ENCODE measurements around the gene BRPF1. TPM values are rescaled to one million over a fixed set of nuclear protein-coding genes. Genes with fewer than 3 reads are reported as not detected.

BRPF1 gene
- total RNA-seq = 10 to 100 TPM; 10.8 to 36.0 (median 16.7) TPM

DNA sequence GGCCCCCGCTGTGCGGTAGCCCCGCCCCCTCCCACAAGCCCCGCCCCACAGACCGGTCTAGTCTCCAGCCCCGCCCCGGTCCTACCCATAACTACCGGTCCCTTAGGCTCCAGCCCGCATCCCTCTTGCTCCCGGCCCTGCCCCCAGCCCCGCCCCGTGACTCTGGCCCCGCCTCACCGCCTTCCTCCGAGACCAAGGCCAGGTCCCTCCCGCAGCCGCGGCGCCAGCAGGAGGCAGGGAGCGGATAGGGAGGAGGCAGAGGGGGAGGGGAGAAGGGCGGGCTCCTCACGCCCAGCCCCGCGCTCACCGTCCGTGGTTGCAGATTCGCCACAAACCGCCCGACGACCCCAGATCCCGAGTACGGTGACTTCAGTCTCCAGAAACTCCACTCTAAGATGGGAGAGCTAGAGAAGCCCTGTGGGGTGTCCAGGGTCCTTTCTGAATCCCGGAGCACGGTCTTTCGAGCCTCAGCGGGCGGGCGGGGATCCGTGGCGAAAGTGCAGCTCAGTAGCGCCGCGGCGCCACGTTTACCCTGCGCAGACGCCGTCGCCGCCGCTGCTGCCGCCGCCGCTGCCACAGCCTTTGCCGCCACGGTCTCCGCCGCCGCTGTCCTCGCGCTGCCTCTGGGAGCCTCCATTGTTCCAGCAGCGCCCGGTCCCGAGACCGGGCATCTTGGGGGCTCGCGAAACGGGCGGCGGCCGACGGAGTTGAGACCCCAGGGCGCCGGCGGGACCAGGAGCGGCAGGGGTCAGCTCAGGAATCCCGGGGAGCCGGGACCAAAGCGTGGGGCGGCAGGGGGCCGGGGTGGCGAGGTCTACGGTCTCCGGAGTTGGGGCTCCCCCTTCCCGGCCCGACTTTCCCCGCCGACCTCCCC lies at the start of gene BRPF1:
TSS of gene BRPF1 (plus strand) at position 530 of the 874 bp plus-strand sequence. CDS start 2,406 bp downstream, outside the sequence.
- H3K4me1 ChIP-seq = peaks cover 0 to 21% of the 10 kb centered on the region in 2 donors
- intact Hi-C loops (cut with DNase I; ENCODE audit: low total_unique reads) = no loop called here
- no peaks in the 10 kb centered on the region for H3K27me3 ChIP-seq
- no peaks in the 10 kb centered on the region for H3K36me3 ChIP-seq
- peak; percentile 100 for DNase-seq
- peak within 1 kb of the TSS; percentile 92 to 95 for H3K4me3 ChIP-seq
- H3K9me3 ChIP-seq = no peaks in the 10 kb centered on the region
- peak within 1 kb of the TSS; percentile 94 to 96 for H3K27ac ChIP-seq
- peak in 1 of 2 donors; percentile 68 for TF ChIP-seq POLR2A (IDR thresholded peaks at IDR 0.05)
- peak in 3 of 4 experiments; percentile 1 to 34 (median 14) for TF ChIP-seq CTCF (IDR thresholded peaks at IDR 0.05)

DNA sequence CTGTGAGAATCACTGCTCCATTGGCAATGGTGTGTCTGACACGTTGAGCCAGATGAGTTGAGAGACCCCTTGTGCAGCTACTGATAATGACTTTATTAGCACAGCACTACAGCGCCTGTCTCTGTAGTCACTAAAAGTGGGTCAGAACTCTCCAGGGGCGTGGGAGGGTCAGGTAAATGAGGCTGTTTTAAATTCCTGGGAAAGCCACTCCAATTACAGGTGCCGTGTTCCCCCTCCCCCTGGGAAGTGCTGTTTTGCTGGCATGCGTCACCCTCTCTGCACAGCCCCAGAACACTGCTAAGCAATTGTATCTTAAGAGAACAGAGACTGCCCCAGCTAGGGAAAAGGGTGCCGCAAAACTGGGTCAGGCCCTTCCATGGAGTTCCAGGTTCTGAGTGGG lies 49.4 kb upstream of the BRPF1 start:
- TF ChIP-seq CTCF (IDR thresholded peaks at IDR 0.05) (no peak), POLR2A (IDR thresholded peaks at IDR 0.05) (no peak)
- Histone ChIP-seq H3K9me3 (no peaks in the 10 kb centered on the region), H3K36me3 (no peaks in the 10 kb centered on the region), H3K4me3 (no peak overlapping the region), H3K27me3 (no peaks in the 10 kb centered on the region), H3K27ac (no peak overlapping the region), H3K4me1 (no peaks in the 10 kb centered on the region)
- intact Hi-C loops (cut with DNase I; ENCODE audit: low total_unique reads) = no loop called here
- DNase-seq = no peak

- intact Hi-C loops (cut with DNase I; ENCODE audit: low total_unique reads) = no loop called here
- TF ChIP-seq CTCF (IDR thresholded peaks at IDR 0.05) = no peak
- no peak for TF ChIP-seq POLR2A (IDR thresholded peaks at IDR 0.05)
- no peaks in the 10 kb centered on the region for H3K36me3 ChIP-seq
- no peaks in the 10 kb centered on the region for H3K9me3 ChIP-seq
- H3K27me3 ChIP-seq = no peaks in the 10 kb centered on the region
- H3K4me1 ChIP-seq = no peaks in the 10 kb centered on the region
- no peak overlapping the region for H3K4me3 ChIP-seq
- H3K27ac ChIP-seq = no peak overlapping the region
- DNase-seq = no peak
Observed at GRCh38 chr3:9683426-9683825, 48.1 kb upstream of the BRPF1 start.

- intact Hi-C loops (cut with DNase I; ENCODE audit: low total_unique reads) = no loop called here
- Histone ChIP-seq H3K27ac (no peak overlapping the region), H3K4me3 (no peak overlapping the region), H3K4me1 (no peaks in the 10 kb centered on the region), H3K27me3 (no peaks in the 10 kb centered on the region), H3K9me3 (no peaks in the 10 kb centered on the region), H3K36me3 (no peaks in the 10 kb centered on the region)
- DNase-seq = no peak
- TF ChIP-seq POLR2A (IDR thresholded peaks at IDR 0.05) (no peak), CTCF (IDR thresholded peaks at IDR 0.05) (no peak)
Observed at GRCh38 chr3:9685216-9686049, 46.1 kb upstream of the BRPF1 start.

All from uterus (tissue), 4 donors.